Smooth muscle cell (in vitro differentiated cells): ENCODE measurements around the gene EYS. TPM values are rescaled to one million over a fixed set of nuclear protein-coding genes. Genes with fewer than 3 reads are reported as not detected.
"Not testable (repeated sequence)": the region's sequence is repeated elsewhere in the genome, so short reads cannot be mapped to it uniquely, and the experiment has no call there.

Experiments used
- DNase-seq: peaks from one replicate; lab custom pipeline; 2025; ENCODE audit not compliant: unreplicated experiment; lab: John Stamatoyannopoulos, UW
- H2AFZ ChIP-seq: fragments of 200-600 bp; sonication (generic); 2 replicates; pipeline ENCODE4 v1.6.0; 2016; ENCODE audit warnings: antibody characterized with exemption, low read depth, mild to moderate bottlenecking
- H3F3A ChIP-seq: fragments of 200-600 bp; sonication (generic); 2 replicates; pipeline ENCODE4 v1.6.0; 2017; ENCODE audit warnings: antibody characterized with exemption, low read depth
- H3K27ac ChIP-seq: fragments of 200-600 bp; sonication (generic); 2 replicates; pipeline ENCODE4 v1.5.1; 2016; ENCODE audit warnings: low read depth, mild to moderate bottlenecking
- H3K27me3 ChIP-seq: fragments of 200-600 bp; sonication (generic); 2 replicates; pipeline ENCODE4 v1.6.1; 2016; ENCODE audit warnings: low read depth, mild to moderate bottlenecking
- H3K36me3 ChIP-seq: fragments of 200-600 bp; sonication (generic); 2 replicates; pipeline ENCODE4 v1.5.1; 2016; ENCODE audit warnings: low read depth
- H3K4me1 ChIP-seq: fragments of 200-600 bp; sonication (generic); 2 replicates; pipeline ENCODE4 v1.5.1; 2016; ENCODE audit warnings: low read depth
- H3K4me2 ChIP-seq: fragments of 200-600 bp; sonication (generic); 2 replicates; pipeline ENCODE4 v1.6.0; 2016; ENCODE audit warnings: mild to moderate bottlenecking
- H3K4me3 ChIP-seq: fragments of 200-600 bp; sonication (generic); 2 replicates; pipeline ENCODE4 v1.5.1; 2016; ENCODE audit warnings: mild to moderate bottlenecking
- H3K79me2 ChIP-seq: fragments of 200-600 bp; sonication (generic); 2 replicates; pipeline ENCODE4 v1.6.0; 2016; ENCODE audit warnings: low read depth, mild to moderate bottlenecking
- H3K9ac ChIP-seq: fragments of 200-600 bp; sonication (generic); 2 replicates; pipeline ENCODE4 v1.6.0; 2016; ENCODE audit warnings: low read depth
- H3K9me3 ChIP-seq: fragments of 200-600 bp; sonication (generic); replicated peaks from 2 replicates; pipeline ENCODE4 v1.5.1; 2016; ENCODE audit warnings: low read depth
- H4K20me1 ChIP-seq: fragments of 200-600 bp; sonication (generic); 2 replicates; pipeline ENCODE4 v1.6.0; 2016; ENCODE audit warnings: low read depth
- WGBS: methylation state at CpG from one replicate; pipeline ENCODE4 v1.1.7; 2016; ENCODE audit warnings: low lambda C conversion rate; 5-methylcytosine and 5-hydroxymethylcytosine counted together
- polyA plus RNA-seq: library from polyadenylated mRNA; unstranded; fragments of >200 nt; fragmentation: Nextera tagmentation; extraction: Ambion mirVana; gene quantifications from 2 replicates; pipeline ENCODE4 v1.2.1, GENCODE V29; 2016
- total RNA-seq: library from RNA; depleted of rRNA; stranded (reverse); fragments of >200 nt; gene quantifications from 2 replicates; pipeline ENCODE4 v1.2.3, GENCODE V29; 2014
- TF ChIP-seq, protein P1 (sequence below): fragments of 200-600 bp; sonication (generic); IDR thresholded peaks from 2 replicates; pipeline ENCODE4 v1.5.1; 2017; ENCODE audit warnings: borderline replicate concordance, mild to moderate bottlenecking, antibody characterized with exemption; ENCODE audit not compliant: insufficient read depth, poor library complexity, severe bottlenecking

Gene EYS
- total and polyA plus RNA-seq, 2 experiments from 2014 or later = 0.07 to 0.18 TPM

DNA sequence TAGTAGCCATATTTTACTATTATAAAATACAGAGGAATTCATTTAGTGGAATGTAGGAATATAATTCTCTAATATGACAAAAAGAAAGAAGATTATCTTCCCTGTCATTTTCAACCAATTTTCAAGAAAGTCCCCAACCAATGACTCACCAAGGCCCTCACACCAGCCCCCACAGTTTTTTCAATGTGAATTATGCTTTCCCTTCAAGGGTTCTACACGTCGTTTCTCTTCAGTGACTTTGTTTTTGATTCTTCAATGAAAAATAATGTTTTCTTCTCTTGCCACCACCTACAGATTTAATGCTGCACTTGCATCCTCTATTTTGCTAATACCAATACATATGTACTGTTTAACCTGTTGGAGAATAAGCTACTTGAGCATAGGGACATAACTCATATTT is 1230.1 kb downstream of the EYS start:
- 72% methylated on average over 2 of the region's 2 CpGs for WGBS
- Histone ChIP-seq H3K4me1 (no peaks in the 10 kb centered on the region), H3K4me2 (no peak overlapping the region), H3K27ac (no peak overlapping the region), H3K36me3 (no peaks in the 10 kb centered on the region), H3K9ac (no peak overlapping the region), H3K79me2 (no peaks in the 10 kb centered on the region), H3K9me3 (no peaks in the 10 kb centered on the region), H3K27me3 (no peaks in the 10 kb centered on the region), H2AFZ (no peak overlapping the region), H4K20me1 (no peaks in the 10 kb centered on the region), H3K4me3 (no peak overlapping the region), H3F3A (no peaks in the 10 kb centered on the region)
- TF ChIP-seq, protein P1, sequence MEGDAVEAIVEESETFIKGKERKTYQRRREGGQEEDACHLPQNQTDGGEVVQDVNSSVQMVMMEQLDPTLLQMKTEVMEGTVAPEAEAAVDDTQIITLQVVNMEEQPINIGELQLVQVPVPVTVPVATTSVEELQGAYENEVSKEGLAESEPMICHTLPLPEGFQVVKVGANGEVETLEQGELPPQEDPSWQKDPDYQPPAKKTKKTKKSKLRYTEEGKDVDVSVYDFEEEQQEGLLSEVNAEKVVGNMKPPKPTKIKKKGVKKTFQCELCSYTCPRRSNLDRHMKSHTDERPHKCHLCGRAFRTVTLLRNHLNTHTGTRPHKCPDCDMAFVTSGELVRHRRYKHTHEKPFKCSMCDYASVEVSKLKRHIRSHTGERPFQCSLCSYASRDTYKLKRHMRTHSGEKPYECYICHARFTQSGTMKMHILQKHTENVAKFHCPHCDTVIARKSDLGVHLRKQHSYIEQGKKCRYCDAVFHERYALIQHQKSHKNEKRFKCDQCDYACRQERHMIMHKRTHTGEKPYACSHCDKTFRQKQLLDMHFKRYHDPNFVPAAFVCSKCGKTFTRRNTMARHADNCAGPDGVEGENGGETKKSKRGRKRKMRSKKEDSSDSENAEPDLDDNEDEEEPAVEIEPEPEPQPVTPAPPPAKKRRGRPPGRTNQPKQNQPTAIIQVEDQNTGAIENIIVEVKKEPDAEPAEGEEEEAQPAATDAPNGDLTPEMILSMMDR = no peak
- no peak for DNase-seq

DNA sequence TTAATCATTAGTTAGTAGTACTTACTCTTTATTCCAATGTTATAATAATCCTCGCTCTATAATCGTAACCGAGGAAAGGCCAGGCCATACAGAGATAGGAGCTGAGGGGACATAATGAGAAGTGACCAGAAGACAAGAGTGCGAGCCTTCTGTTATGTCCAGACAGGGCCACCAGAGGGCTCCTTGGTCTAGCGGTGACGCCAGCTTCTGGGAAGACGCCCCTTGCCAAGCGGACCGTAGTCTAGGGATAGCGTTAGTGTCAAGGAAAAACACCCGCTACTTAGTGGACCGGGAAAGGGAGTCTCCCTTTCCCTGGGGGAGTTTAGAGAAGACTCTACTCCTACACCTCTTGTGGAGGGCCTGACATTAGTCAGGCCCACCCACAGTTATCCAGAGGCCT is 1237.6 kb downstream of the EYS start:
- H2AFZ ChIP-seq, H3K4me3 ChIP-seq, H3K9ac ChIP-seq, DNase-seq, H3K36me3 ChIP-seq, H3K79me2 ChIP-seq, H3K9me3 ChIP-seq, H3K4me1 ChIP-seq, H3F3A ChIP-seq, H3K27ac ChIP-seq, H4K20me1 ChIP-seq, H3K27me3 ChIP-seq: not testable (repeated sequence)
- TF ChIP-seq, protein P1 = peak; percentile 40
- WGBS = 19% methylated on average over 11 of the region's 12 CpGs
- peak overlapping the region; percentile 50 for H3K4me2 ChIP-seq

DNA sequence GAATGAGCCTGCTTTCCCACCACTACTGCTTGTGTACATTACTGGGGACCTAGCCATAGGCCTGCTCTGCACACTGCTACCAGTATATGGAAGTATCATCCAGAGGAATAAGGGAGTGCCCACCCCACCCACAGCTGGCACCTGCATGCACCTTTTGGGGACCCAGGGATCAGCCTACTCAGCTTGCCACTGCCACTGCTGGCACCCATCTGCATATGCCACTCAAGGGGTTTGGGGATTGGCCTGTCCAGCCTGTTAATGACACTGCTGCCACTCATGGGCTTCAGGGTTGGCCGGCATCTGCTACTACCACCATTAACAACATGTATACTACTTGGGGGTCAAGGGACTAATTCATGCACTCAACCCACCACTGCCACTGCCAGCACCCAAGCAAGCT is 1239.4 kb downstream of the EYS start:
- H3K27me3 ChIP-seq = no peaks in the 10 kb centered on the region
- no peak overlapping the region for H3K4me2 ChIP-seq
- H3K9me3 ChIP-seq = peaks cover 4% of the 10 kb centered on the region
- DNase-seq = no peak
- no peak overlapping the region for H3K4me3 ChIP-seq
- H4K20me1 ChIP-seq = no peaks in the 10 kb centered on the region
- TF ChIP-seq, protein P1 = no peak
- no peak overlapping the region for H3K27ac ChIP-seq
- no peaks in the 10 kb centered on the region for H3K79me2 ChIP-seq
- no peaks in the 10 kb centered on the region for H3K36me3 ChIP-seq
- no peak overlapping the region for H2AFZ ChIP-seq
- H3F3A ChIP-seq = no peaks in the 10 kb centered on the region
- H3K4me1 ChIP-seq = no peaks in the 10 kb centered on the region
- H3K9ac ChIP-seq = no peak overlapping the region
- 100% methylated on average over 1 of the region's 1 CpG for WGBS

DNA sequence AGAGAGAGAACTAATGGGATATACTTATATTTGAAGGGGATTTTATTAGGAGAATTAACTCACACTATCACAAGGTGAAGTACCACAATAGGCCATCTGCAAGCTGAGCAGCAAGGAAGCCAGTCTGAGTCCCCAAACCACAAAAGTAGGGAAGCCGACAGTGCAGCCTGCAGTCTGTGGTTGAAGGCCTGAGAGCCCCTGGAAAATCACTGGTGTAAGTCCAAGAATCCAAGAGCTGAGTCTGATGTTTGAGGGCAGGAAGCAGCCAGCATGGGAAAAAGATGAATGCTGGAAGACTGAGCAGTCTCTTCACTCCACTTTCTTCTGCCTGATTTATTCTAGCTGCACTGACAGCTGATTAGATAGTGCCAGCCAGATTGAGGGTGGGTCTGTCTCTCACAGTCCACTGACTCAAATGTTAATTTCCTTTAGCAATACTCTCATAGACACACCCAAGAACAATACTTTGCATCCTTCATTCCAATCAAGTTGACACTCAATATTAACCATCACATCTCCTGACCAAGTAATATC is 1247.5 kb downstream of the EYS start:
- no peaks in the 10 kb centered on the region for H3K36me3 ChIP-seq
- H3K27me3 ChIP-seq = no peaks in the 10 kb centered on the region
- no peak for DNase-seq
- H3K4me1 ChIP-seq = no peaks in the 10 kb centered on the region
- H3K9me3 ChIP-seq = no peaks in the 10 kb centered on the region
- H3F3A ChIP-seq = no peaks in the 10 kb centered on the region
- H2AFZ ChIP-seq = peak overlapping the region; percentile 17
- no peak overlapping the region for H3K9ac ChIP-seq
- no peaks in the 10 kb centered on the region for H4K20me1 ChIP-seq
- TF ChIP-seq, protein P1 = no peak
- H3K27ac ChIP-seq = no peak overlapping the region
- H3K4me2 ChIP-seq = no peak overlapping the region
- H3K79me2 ChIP-seq = no peaks in the 10 kb centered on the region
- WGBS = 22% methylated on average over 1 of the region's 1 CpG
- H3K4me3 ChIP-seq = no peak overlapping the region

DNA sequence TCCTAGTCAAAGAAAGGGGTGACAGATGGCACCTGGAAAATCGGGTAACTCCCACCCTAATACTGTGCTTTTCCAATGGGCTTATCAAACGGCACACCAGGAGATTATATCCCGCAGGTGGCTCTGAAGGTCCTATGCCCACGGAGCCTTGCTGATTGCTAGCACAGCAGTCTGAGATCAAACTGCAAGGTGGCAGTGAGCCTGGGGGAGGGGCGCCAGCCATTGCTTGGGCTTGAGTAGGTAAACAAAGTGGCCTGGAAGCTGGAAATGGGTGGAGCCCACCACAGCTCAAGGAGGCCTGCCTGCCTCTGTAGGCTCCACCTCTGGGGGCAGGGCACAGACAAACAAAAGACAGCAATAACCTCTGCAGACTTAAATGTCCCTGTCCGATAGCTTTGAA is 1258.9 kb downstream of the EYS start:
- not testable (repeated sequence) for DNase-seq, H4K20me1 ChIP-seq, H3K4me2 ChIP-seq, H3K9ac ChIP-seq, H3K9me3 ChIP-seq, H3K36me3 ChIP-seq, H2AFZ ChIP-seq, H3K4me1 ChIP-seq, H3K27me3 ChIP-seq, H3F3A ChIP-seq, H3K4me3 ChIP-seq, H3K79me2 ChIP-seq, H3K27ac ChIP-seq
- 93% methylated on average over 6 of the region's 6 CpGs for WGBS
